Smooth muscle cell of the brain vasculature (primary cell): Measurements from ENCODE around the gene PI4KA.
A peak's percentile ranks its signal among the peaks of the same experiment; 100 is the strongest.
"Not testable (repeated sequence)": the region's sequence is repeated elsewhere in the genome, so short reads cannot be mapped to it uniquely, and the experiment has no call there.

Experiments
- DNase-seq: peaks from one replicate; pipeline ENCODE4 v3.0.0-alpha.2; 2012; ENCODE audit warnings: low read depth, low spot score

PI4KA gene

GRCh38 chr22:20725987-20726558, 132.5 kb downstream of the PI4KA start:
- DNase-seq: no peak

GRCh38 chr22:20724676-20725454, 133.7 kb downstream of the PI4KA start:
- DNase-seq: no peak

GRCh38 chr22:20721409-20722218, 137.0 kb downstream of the PI4KA start:
- DNase-seq: no peak

- DNase-seq: no peak
Measured at GRCh38 chr22:20720692-20721408, 137.8 kb downstream of the PI4KA start.

GRCh38 chr22:20718727-20719126, 139.9 kb downstream of the PI4KA start:
- not testable (repeated sequence) for DNase-seq

GRCh38 chr22:20717981-20718380, 140.6 kb downstream of the PI4KA start:
- not testable (repeated sequence) for DNase-seq

- DNase-seq: not testable (repeated sequence)
Measured at GRCh38 chr22:20717213-20717866, 141.3 kb downstream of the PI4KA start.

GRCh38 chr22:20713116-20713515, 145.5 kb downstream of the PI4KA start:
- not testable (repeated sequence) for DNase-seq

- DNase-seq: not testable (repeated sequence)
Measured at GRCh38 chr22:20709966-20710365, 148.6 kb downstream of the PI4KA start.

GRCh38 chr22:20707549-20708118, 151.0 kb downstream of the PI4KA start:
- DNase-seq: not testable (repeated sequence)

- not testable (repeated sequence) for DNase-seq
Measured at GRCh38 chr22:20703816-20704609, 154.6 kb downstream of the PI4KA start.

GRCh38 chr22:20703414-20703806, 155.2 kb downstream of the PI4KA start:
- not testable (repeated sequence) for DNase-seq

- DNase-seq: peak; percentile 67
Measured at GRCh38 chr22:20702546-20703413, 155.8 kb downstream of the PI4KA start.

- DNase-seq: not testable (repeated sequence)
Measured at GRCh38 chr22:20702175-20702545, 156.5 kb downstream of the PI4KA start.

- not testable (repeated sequence) for DNase-seq
Measured at GRCh38 chr22:20701680-20702136, 156.9 kb downstream of the PI4KA start.

GRCh38 chr22:20700347-20700746, 158.3 kb downstream of the PI4KA start:
- not testable (repeated sequence) for DNase-seq

GRCh38 chr22:20699856-20700255, 158.8 kb downstream of the PI4KA start:
- DNase-seq: not testable (repeated sequence)

GRCh38 chr22:20697481-20698113, 161.0 kb downstream of the PI4KA start:
- peak; percentile 37 for DNase-seq
